Measurements from ENCODE around the gene BAZ2B. TPM values are rescaled to one million over a fixed set of nuclear protein-coding genes. Genes with fewer than 3 reads are reported as not detected.

The BAZ2B gene
- total RNA-seq, 2 experiments from 2014 or later: 17.9 to 18.5 TPM

DNA sequence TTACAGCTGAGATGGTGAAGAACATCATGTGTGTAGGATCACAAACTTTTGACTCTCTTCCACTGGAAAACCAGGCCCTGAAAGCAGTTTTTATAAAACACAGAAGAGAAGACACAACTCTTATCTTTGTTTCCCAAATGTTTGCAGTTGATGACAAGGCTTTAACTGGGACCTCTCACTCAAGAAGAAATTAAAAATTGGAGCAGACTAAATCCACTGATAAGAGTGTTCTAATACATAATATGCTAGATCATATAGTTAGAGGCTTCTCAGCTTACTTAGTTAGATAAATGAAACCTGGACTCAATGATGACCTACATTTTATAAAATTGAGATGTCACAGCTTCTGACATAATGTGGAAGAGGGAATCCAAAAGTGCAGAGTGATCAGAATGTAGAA lies 171.6 kb downstream of the BAZ2B start:
- H3K27ac ChIP-seq (ENCODE audit: low read depth in 1 of 2, low read length in 2 of 2): no peak overlapping the region
- TF ChIP-seq, protein P1, sequence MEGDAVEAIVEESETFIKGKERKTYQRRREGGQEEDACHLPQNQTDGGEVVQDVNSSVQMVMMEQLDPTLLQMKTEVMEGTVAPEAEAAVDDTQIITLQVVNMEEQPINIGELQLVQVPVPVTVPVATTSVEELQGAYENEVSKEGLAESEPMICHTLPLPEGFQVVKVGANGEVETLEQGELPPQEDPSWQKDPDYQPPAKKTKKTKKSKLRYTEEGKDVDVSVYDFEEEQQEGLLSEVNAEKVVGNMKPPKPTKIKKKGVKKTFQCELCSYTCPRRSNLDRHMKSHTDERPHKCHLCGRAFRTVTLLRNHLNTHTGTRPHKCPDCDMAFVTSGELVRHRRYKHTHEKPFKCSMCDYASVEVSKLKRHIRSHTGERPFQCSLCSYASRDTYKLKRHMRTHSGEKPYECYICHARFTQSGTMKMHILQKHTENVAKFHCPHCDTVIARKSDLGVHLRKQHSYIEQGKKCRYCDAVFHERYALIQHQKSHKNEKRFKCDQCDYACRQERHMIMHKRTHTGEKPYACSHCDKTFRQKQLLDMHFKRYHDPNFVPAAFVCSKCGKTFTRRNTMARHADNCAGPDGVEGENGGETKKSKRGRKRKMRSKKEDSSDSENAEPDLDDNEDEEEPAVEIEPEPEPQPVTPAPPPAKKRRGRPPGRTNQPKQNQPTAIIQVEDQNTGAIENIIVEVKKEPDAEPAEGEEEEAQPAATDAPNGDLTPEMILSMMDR (IDR thresholded peaks at IDR 0.05): no peak
- no peaks in the 10 kb centered on the region for H3K9me3 ChIP-seq (ENCODE audit: control insufficient read depth in 1 of 2, insufficient read depth in 1 of 2, low read length in 2 of 2)
- H3K36me3 ChIP-seq (ENCODE audit: insufficient read depth, low read length): peaks cover 36% of the 10 kb centered on the region
- no peak for DNase-seq
- intact Hi-C loops (cut with DNase I, micrococcal nuclease): no loop called here
- H3K27me3 ChIP-seq (ENCODE audit: control insufficient read depth in 1 of 2, insufficient read depth in 2 of 2, low read length in 2 of 2): no peaks in the 10 kb centered on the region
- ATAC-seq (ENCODE audit: poor library complexity): no peak
- no peak overlapping the region for H3K4me3 Mint-ChIP-seq
- no peaks in the 10 kb centered on the region for H3K9me3 Mint-ChIP-seq
- POLR2A ChIA-PET: interaction anchor here (0.6 kb wide), 1 partner anchor 23 kb away, joined by 3 read pairs; no protein-coding TSS in a partner anchor
- H3K4me1 Mint-ChIP-seq (ENCODE audit: low read depth): no peaks in the 10 kb centered on the region
- H3K36me3 Mint-ChIP-seq (ENCODE audit: low read depth): peaks cover 77% of the 10 kb centered on the region
- no peaks in the 10 kb centered on the region for H3K27me3 Mint-ChIP-seq
- CTCF ChIA-PET: no interaction called here
- no peak overlapping the region for H3K27ac Mint-ChIP-seq
- no peak overlapping the region for H3K4me3 ChIP-seq (ENCODE audit: low read length)
- H3K4me1 ChIP-seq (ENCODE audit: insufficient read depth, low read length): no peaks in the 10 kb centered on the region

DNA sequence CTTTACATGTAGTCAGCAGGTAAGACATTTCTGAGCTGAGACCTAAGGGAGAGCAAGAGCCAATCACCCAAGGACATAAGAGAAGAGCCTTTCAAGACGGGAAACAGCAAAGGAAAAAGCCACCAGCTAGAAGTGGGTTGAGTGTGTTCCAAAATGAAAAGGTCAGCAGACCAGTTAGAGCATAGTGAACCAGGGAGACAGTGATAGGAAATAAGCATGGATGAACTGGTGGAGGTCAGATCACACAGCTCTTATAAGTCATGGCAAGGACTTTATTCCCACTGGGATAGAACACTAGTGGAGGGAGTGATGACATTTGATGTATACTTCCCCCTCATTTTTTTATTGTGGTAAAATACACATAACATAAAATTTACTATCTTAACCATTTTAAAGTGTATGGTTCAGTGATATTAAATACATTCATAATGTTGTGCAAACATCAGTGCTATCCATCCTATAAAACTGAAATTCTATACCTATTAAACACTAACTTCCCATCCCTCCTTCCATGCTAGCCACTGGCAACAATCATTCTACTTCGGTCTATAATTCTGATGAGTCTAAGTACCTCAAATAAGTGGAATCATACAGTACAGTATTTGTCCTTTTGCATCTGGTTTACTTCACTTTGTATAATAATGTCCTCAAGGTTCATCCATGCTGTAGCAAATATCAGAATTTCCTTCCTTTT lies 174.0 kb downstream of the BAZ2B start:
- ChIA-PET CTCF (no interaction called here), POLR2A (no interaction called here)
- no peaks in the 10 kb centered on the region for H3K27me3 Mint-ChIP-seq

DNA sequence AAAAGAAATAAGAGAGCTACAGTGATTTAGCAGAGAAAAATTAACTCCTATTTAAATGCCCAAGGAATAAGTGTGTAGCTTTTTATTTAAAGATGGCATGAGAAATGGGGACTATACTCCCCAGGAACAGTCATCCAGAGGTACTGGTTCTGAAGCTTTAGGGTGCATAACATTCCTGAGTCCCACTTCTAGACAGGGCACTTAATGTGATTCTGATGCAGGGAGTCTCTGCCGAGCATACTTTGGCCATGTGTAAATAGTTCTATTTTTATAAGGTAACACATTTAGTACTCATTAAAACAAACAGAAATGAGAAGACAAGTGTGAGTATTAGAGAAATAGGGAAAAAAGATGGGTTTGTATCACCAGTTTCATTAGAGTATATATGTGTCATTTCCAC lies 175.2 kb downstream of the BAZ2B start:
- no peaks in the 10 kb centered on the region for H3K4me1 Mint-ChIP-seq (ENCODE audit: low read depth)
- H3K36me3 Mint-ChIP-seq (ENCODE audit: low read depth): peaks cover 81% of the 10 kb centered on the region
- H3K27me3 ChIP-seq (ENCODE audit: control insufficient read depth in 1 of 2, insufficient read depth in 2 of 2, low read length in 2 of 2): no peaks in the 10 kb centered on the region
- no peaks in the 10 kb centered on the region for H3K4me1 ChIP-seq (ENCODE audit: insufficient read depth, low read length)
- no peaks in the 10 kb centered on the region for H3K9me3 Mint-ChIP-seq
- H3K27me3 Mint-ChIP-seq: no peaks in the 10 kb centered on the region
- no peak overlapping the region for H3K27ac Mint-ChIP-seq
- CTCF ChIA-PET: no interaction called here
- H3K27ac ChIP-seq (ENCODE audit: low read depth in 1 of 2, low read length in 2 of 2): no peak overlapping the region
- TF ChIP-seq, protein P1 (IDR thresholded peaks at IDR 0.05): no peak
- POLR2A ChIA-PET: no interaction called here
- DNase-seq (no peak), ATAC-seq (ENCODE audit: poor library complexity) (no peak)
- H3K9me3 ChIP-seq (ENCODE audit: control insufficient read depth in 1 of 2, insufficient read depth in 1 of 2, low read length in 2 of 2): no peaks in the 10 kb centered on the region
- peaks cover 36% of the 10 kb centered on the region for H3K36me3 ChIP-seq (ENCODE audit: insufficient read depth, low read length)
- intact Hi-C loops (cut with DNase I, micrococcal nuclease): no loop called here
- H3K4me3 Mint-ChIP-seq: no peak overlapping the region
- H3K4me3 ChIP-seq (ENCODE audit: low read length): no peak overlapping the region

More for the DNA sequence above, 174.0 kb downstream of the BAZ2B start:
- intact Hi-C loops (cut with DNase I, micrococcal nuclease): no loop called here
- Mint-ChIP-seq H3K27ac (no peak overlapping the region), H3K4me3 (no peak overlapping the region), H3K36me3 (ENCODE audit: low read depth) (peaks cover 83% of the 10 kb centered on the region), H3K4me1 (ENCODE audit: low read depth) (no peaks in the 10 kb centered on the region), H3K9me3 (no peaks in the 10 kb centered on the region)
- ATAC-seq (ENCODE audit: poor library complexity): no peak
- TF ChIP-seq, protein P1 (IDR thresholded peaks at IDR 0.05): no peak
- Histone ChIP-seq H3K36me3 (ENCODE audit: insufficient read depth, low read length) (peaks cover 44% of the 10 kb centered on the region), H3K4me1 (ENCODE audit: insufficient read depth, low read length) (no peaks in the 10 kb centered on the region), H3K4me3 (ENCODE audit: low read length) (no peak overlapping the region), H3K9me3 (ENCODE audit: control insufficient read depth in 1 of 2, insufficient read depth in 1 of 2, low read length in 2 of 2) (no peaks in the 10 kb centered on the region), H3K27ac (ENCODE audit: low read depth in 1 of 2, low read length in 2 of 2) (no peak overlapping the region), H3K27me3 (ENCODE audit: control insufficient read depth in 1 of 2, insufficient read depth in 2 of 2, low read length in 2 of 2) (no peaks in the 10 kb centered on the region)
- no peak for DNase-seq
